Measurements from ENCODE around the gene BMP5.

BMP5 gene

GRCh38 chr6:55759536-55759935, 115.9 kb downstream of the BMP5 start:
- in situ Hi-C loops (cut with MboI; ENCODE audit: low pct_unique_long_range_greater_than_20kb, low sequenced_read_pairs) = no loop called here
- no peak for DNase-seq

- DNase-seq = no peak
Measured at GRCh38 chr6:55758156-55758937, 117.0 kb downstream of the BMP5 start.

GRCh38 chr6:55756531-55757031, 118.8 kb downstream of the BMP5 start:
- in situ Hi-C loops (cut with MboI; ENCODE audit: low pct_unique_long_range_greater_than_20kb, low sequenced_read_pairs) = no loop called here
- DNase-seq = no peak

More at GRCh38 chr6:55758156-55758937, 117.0 kb downstream of the BMP5 start:
- in situ Hi-C loops (cut with MboI; ENCODE audit: low pct_unique_long_range_greater_than_20kb, low sequenced_read_pairs) = no loop called here

GRCh38 chr6:55748880-55749279, 126.5 kb downstream of the BMP5 start:
- in situ Hi-C loops (cut with MboI; ENCODE audit: low pct_unique_long_range_greater_than_20kb, low sequenced_read_pairs) = no loop called here
- DNase-seq = no peak

- DNase-seq = no peak
Measured at GRCh38 chr6:55746473-55746872, 128.9 kb downstream of the BMP5 start.

GRCh38 chr6:55734256-55734655, 141.1 kb downstream of the BMP5 start:
- in situ Hi-C loops (cut with MboI; ENCODE audit: low pct_unique_long_range_greater_than_20kb, low sequenced_read_pairs) = no loop called here

More at GRCh38 chr6:55746473-55746872, 128.9 kb downstream of the BMP5 start:
- in situ Hi-C loops (cut with MboI; ENCODE audit: low pct_unique_long_range_greater_than_20kb, low sequenced_read_pairs) = no loop called here

GRCh38 chr6:55729665-55730064, 145.7 kb downstream of the BMP5 start:
- in situ Hi-C loops (cut with MboI; ENCODE audit: low pct_unique_long_range_greater_than_20kb, low sequenced_read_pairs) = no loop called here
- DNase-seq = no peak

More at GRCh38 chr6:55734256-55734655, 141.1 kb downstream of the BMP5 start:
- no peak for DNase-seq

- DNase-seq = no peak
- in situ Hi-C loops (cut with MboI; ENCODE audit: low pct_unique_long_range_greater_than_20kb, low sequenced_read_pairs) = no loop called here
Measured at GRCh38 chr6:55726144-55726543, 149.2 kb downstream of the BMP5 start.

- DNase-seq = no peak
- in situ Hi-C loops (cut with MboI; ENCODE audit: low pct_unique_long_range_greater_than_20kb, low sequenced_read_pairs) = no loop called here
Measured at GRCh38 chr6:55714831-55715230, 160.6 kb downstream of the BMP5 start.

GRCh38 chr6:55713436-55713835, 162.0 kb downstream of the BMP5 start:
- DNase-seq = no peak
- in situ Hi-C loops (cut with MboI; ENCODE audit: low pct_unique_long_range_greater_than_20kb, low sequenced_read_pairs) = no loop called here

GRCh38 chr6:55708711-55709110, 166.7 kb downstream of the BMP5 start:
- in situ Hi-C loops (cut with MboI; ENCODE audit: low pct_unique_long_range_greater_than_20kb, low sequenced_read_pairs) = no loop called here
- DNase-seq = no peak

GRCh38 chr6:55705451-55706440, 169.6 kb downstream of the BMP5 start:
- in situ Hi-C loops (cut with MboI; ENCODE audit: low pct_unique_long_range_greater_than_20kb, low sequenced_read_pairs) = no loop called here
- DNase-seq = no peak

GRCh38 chr6:55704421-55704820, 171.0 kb downstream of the BMP5 start:
- no peak for DNase-seq
- in situ Hi-C loops (cut with MboI; ENCODE audit: low pct_unique_long_range_greater_than_20kb, low sequenced_read_pairs) = no loop called here
